ENCODE measurements around the gene RPS27A.
A peak's percentile ranks its signal among the peaks of the same experiment; 100 is the strongest.
"Not testable (repeated sequence)": the region's sequence is repeated elsewhere in the genome, so short reads cannot be mapped to it uniquely, and the experiment has no call there.

Gene RPS27A

GRCh38 chr2:55235724-55236538 is 3.4 kb downstream of the RPS27A start:
- FAIRE-seq, result no peak
- DNase-seq (ENCODE audit: extremely low spot score, insufficient read length, low read depth), result no peak

- no peak for FAIRE-seq
These were observed 4.6 kb downstream of the RPS27A start for GRCh38 chr2:55236992-55237543.

DNA sequence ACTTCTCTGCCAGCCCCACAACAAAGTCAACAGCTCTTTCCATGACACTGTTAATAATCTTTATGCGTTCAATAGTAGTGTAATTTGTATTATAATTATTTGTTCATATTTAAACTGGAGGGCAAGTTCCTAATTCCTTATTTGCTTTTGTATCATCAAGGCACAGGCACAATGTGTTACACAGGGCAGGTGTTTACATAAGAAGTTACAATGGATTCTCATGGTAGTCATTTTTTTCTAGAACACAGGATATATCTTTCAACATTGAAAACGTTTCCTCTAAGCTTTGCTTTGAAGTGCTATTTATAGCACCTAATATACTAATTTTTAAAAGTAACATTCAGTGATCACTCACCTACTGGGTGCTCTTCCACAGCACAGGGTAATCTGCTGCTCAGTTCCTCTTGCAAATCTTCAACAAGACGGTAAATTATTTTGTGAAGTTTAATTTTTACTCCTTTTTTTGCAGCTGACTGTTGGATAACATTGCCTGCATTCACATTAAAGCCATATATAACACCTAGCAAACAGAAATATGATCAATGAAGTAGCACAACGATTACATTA is 7.3 kb downstream of the RPS27A start:
- FAIRE-seq (no peak), DNase-seq (ENCODE audit: extremely low spot score, insufficient read length, low read depth) (no peak)

More at GRCh38 chr2:55236992-55237543, 4.6 kb downstream of the RPS27A start:
- DNase-seq (ENCODE audit: extremely low spot score, insufficient read length, low read depth), result no peak

DNA sequence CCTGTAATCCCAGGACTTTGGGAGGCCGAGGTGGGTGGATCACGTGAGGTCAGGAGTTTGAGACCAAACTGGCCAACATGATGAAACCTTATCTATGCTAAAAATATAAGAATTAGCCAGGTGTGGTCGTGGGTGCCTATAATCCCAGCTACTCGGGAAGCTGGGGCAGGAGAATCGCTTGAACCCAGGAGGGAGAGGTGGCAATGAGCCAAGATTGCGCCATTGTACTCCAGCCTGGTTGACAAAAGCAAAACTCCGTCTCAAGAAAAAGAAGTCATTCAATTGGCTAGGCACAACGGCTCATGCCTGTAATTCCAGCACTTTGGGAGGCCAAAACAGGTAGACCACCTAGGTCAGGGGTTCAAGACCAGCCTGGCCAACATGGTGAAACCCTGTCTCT is 9.1 kb downstream of the RPS27A start:
- not testable (repeated sequence) for DNase-seq (ENCODE audit: extremely low spot score, insufficient read length, low read depth); FAIRE-seq

- DNase-seq (ENCODE audit: extremely low spot score, insufficient read length, low read depth), result no peak
- FAIRE-seq, result no peak
These were observed 10.1 kb downstream of the RPS27A start for GRCh38 chr2:55242617-55243016.

DNA sequence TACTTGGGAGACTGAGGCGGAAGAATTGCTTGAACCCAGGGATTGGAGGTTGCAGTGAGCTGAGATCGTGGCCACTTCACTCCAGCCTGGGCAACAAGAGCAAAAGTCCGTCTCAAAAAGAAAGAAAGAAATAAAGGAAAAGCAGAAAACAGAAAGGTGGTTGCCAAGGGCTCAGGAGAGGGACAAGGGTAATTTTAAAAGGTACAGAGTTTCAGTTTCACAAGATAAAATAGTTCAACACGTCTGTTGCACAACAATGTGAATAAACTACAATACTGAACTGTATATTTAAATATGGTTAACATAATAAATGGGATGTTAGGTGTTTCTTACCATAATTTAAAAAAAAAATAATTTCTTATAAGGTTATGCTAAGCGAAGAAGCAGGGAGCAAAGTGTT is 12.9 kb downstream of the RPS27A start:
- FAIRE-seq (no peak), DNase-seq (ENCODE audit: extremely low spot score, insufficient read length, low read depth) (no peak)

DNA sequence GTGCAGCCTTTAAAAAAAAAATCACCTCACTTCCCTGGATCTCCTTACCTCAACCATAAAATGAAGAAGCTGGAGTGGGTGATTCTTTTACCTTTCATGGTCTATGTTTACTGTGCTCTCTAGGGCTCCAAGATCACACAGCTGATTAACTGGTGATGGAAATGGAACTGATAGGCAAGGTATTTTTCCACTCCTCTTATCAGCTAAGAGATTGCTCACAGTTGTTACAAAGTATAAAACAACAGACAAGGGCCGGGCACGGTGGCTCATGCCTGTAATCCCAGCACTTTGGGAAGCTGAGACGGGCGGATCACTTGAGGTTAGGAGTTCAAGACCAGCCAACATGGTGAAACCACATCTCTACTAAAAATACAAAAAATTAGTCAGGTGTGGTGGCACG is 14.5 kb downstream of the RPS27A start:
- DNase-seq (ENCODE audit: extremely low spot score, insufficient read length, low read depth) (no peak), FAIRE-seq (no peak)

- FAIRE-seq (no peak), DNase-seq (ENCODE audit: extremely low spot score, insufficient read length, low read depth) (no peak)
These were observed 20.3 kb downstream of the RPS27A start for GRCh38 chr2:55252832-55253231.

DNA sequence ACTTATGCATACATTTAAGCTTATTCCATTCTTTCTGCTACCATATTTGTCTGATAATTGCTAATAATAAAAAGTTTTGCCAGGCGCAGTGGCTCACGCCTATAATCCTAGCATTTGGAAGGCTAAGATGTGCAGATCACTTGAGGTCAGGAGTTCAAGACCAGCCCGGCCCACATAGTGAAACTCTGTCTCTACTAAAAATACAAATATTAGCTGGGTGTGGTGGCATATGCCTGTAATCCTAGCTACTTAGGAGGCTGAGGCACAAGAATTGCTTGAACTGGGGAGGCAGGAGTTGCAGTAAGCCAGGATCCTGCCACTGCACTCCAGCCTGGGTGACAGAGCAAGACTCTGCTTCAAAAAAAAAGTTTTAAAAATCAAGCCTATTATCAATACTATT is 27.1 kb downstream of the RPS27A start:
- FAIRE-seq; DNase-seq (ENCODE audit: extremely low spot score, insufficient read length, low read depth): not testable (repeated sequence)

DNA sequence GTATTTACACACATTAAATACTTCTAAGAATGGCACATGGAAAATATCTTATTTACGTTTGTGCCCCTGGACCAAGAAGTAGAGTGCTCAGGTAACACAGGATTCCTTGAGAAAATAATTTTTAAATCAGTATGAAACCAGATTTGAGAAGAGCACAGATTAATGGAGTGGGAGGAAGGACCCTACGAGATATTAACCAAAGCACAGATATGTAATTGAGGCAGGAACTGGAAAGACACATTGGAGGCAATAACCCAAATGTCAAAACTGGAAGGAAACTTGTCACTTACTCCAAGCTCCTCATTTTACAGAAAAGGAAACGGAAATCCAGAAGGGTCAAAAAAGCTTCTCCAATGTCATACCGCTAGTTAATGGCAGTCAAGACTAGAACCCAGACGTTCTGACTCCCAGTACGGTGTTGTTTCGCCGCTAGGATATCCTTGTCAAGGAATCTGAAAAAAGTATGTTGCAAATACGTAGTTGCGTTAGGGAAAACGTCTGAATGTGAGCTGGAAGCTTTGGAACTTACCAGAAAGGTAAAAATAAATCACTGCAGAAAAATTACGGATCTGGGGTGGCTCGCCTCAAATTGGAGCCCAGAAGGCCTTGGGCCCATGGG is 35.9 kb downstream of the RPS27A start:
- no peak for FAIRE-seq

GRCh38 chr2:55268907-55269644 is 36.6 kb downstream of the RPS27A start, which contains the start of gene MTIF2:
MTIF2 (minus strand) TSS chr2:55269231; CDS start chr2:55263858, 5,373 bp downstream.
- peak; percentile 78 for DNase-seq (ENCODE audit: extremely low spot score, insufficient read length, low read depth)
- peak; percentile 93 for FAIRE-seq

More for the DNA sequence above, 35.9 kb downstream of the RPS27A start:
- DNase-seq (ENCODE audit: extremely low spot score, insufficient read length, low read depth), result no peak

DNA sequence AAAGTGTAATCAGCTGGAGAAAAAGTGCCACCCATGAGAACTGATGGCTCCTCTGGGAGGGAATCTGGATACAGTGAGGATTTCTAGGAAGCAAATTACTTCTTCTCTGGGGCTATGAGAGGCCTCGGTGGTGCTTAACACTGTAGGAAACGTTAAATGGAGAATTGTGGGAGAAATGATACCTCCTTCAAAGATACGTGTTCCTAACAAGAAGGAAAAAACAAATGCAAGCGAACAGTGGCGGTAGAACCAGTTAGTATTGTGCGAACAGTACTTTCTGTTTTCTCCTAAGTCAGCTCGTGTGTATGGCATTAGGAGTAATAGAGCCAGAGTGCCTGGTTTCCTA is 37.1 kb downstream of the RPS27A start:
- FAIRE-seq (no peak), DNase-seq (ENCODE audit: extremely low spot score, insufficient read length, low read depth) (no peak)

GRCh38 chr2:55274346-55274745 is 41.9 kb downstream of the RPS27A start:
- FAIRE-seq; DNase-seq (ENCODE audit: extremely low spot score, insufficient read length, low read depth): not testable (repeated sequence)

GRCh38 chr2:55277310-55277709 is 44.8 kb downstream of the RPS27A start:
- DNase-seq (ENCODE audit: extremely low spot score, insufficient read length, low read depth) (no peak), FAIRE-seq (no peak)

GRCh38 chr2:55279214-55279835 is 46.8 kb downstream of the RPS27A start:
- not testable (repeated sequence) for DNase-seq (ENCODE audit: extremely low spot score, insufficient read length, low read depth); FAIRE-seq

- FAIRE-seq; DNase-seq (ENCODE audit: extremely low spot score, insufficient read length, low read depth): not testable (repeated sequence)
These were observed 47.5 kb downstream of the RPS27A start for GRCh38 chr2:55279859-55280424.

- not testable (repeated sequence) for DNase-seq (ENCODE audit: extremely low spot score, insufficient read length, low read depth); FAIRE-seq
These were observed 48.5 kb downstream of the RPS27A start for GRCh38 chr2:55280851-55281546.

DNA sequence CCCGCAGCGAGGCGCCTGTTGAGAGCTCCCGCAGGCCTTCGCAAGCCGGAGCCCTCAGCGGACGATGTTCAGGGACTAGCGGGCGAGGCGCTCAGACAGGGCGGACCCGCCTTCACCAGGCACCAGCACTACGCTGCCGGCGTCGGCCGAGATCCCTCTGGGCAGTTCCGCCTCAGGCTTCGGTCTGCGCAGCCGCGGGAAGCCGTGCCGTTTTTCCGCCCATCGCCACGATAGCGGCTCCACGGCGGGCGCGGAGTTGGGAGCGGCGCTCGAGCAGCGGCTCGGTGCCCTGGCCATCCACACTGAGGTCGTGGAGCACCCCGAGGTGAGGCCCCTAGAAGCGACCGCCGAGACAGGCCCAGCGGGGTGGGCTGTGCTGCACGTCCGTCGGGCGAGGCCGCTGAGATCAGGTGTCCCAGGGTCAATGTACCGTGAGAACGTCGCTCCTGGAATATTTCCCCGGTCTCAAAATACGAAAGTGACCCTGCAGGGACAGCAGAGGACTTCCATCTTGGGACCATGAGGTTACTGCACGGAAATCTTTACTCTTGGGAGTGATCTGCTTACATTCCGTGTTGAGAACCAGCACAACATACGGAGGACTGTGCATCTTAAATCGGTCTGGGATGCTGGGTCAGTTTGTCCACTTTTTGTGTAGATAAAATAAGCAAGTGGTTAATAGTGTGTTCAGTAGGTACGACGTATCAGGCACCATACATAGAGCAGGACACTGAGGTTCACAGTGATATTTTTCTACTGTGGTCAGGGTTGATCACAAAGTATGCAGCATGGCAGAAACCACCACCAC is 49.8 kb downstream of the RPS27A start:
- FAIRE-seq (peak; percentile 95), DNase-seq (ENCODE audit: extremely low spot score, insufficient read length, low read depth) (peak; percentile 77)

Measured in GM18507 (cell line).